GM12878 (cell line): ENCODE measurements around the gene CSH1. TPM values are rescaled to one million over a fixed set of nuclear protein-coding genes. Genes with fewer than 3 reads are reported as not detected.

ENCODE experiments used
- ATF7 ChIP-seq: fragments of 450-650 bp; IDR thresholded peaks from 2 replicates; pipeline ENCODE4 v1.6.1; 2016; ENCODE audit warnings: low read depth, mild to moderate bottlenecking
- EGR1 ChIP-seq, 2 experiments: IDR thresholded peaks; 1 replicate in 1 of 2; 2 replicates in 1 of 2; pipeline ENCODE4 v1.6.1; 2011 to 2012; ENCODE audit warnings: low read depth in 2 of 2, low read length in 2 of 2, borderline replicate concordance in 1 of 2, mild to moderate bottlenecking in 1 of 2, moderate library complexity in 1 of 2
- HSF1 ChIP-seq: fragments of 150-350 bp; IDR thresholded peaks from 2 replicates; pipeline ENCODE4 v1.6.1; 2014; ENCODE audit warnings: mild to moderate bottlenecking, low read depth, low read length
- IKZF2 ChIP-seq, 2 experiments: fragments of 450-650 bp; IDR thresholded peaks; 2 replicates each; pipeline ENCODE4 v1.6.1; 2017; ENCODE audit warnings: mild to moderate bottlenecking in 2 of 2, moderate library complexity in 2 of 2
- MEF2B ChIP-seq: fragments of 450-650 bp; IDR thresholded peaks from 2 replicates; pipeline ENCODE4 v1.6.1; 2018; ENCODE audit warnings: mild to moderate bottlenecking, moderate library complexity; ENCODE audit not compliant: partially characterized antibody, poor library complexity, severe bottlenecking
- MTA3 ChIP-seq: IDR thresholded peaks from 2 replicates; pipeline ENCODE4 v1.6.1; 2012; ENCODE audit warnings: low read length, inconsistent platforms, borderline replicate concordance
- MXI1 ChIP-seq: fragments of 150-350 bp; IDR thresholded peaks from 2 replicates; pipeline ENCODE4 v1.6.1; 2011; ENCODE audit warnings: low read depth, mild to moderate bottlenecking, inconsistent platforms, low read length, improper control_type of control experiment
- PML ChIP-seq: IDR thresholded peaks from 2 replicates; pipeline ENCODE4 v1.6.1; 2012; ENCODE audit warnings: low read length, inconsistent platforms
- POLR2AphosphoS5 ChIP-seq: IDR thresholded peaks from 2 replicates; pipeline ENCODE4 v1.6.1; 2011; ENCODE audit warnings: mild to moderate bottlenecking, low read length, inconsistent platforms
- RAD51 ChIP-seq: fragments of 450-650 bp; IDR thresholded peaks from 2 replicates; pipeline ENCODE4 v1.6.1; 2016; ENCODE audit warnings: moderate library complexity, mild to moderate bottlenecking, inconsistent platforms
- RBBP5 ChIP-seq: fragments of 200-600 bp; sonication (generic); conservative IDR thresholded peaks from 2 replicates; pipeline ENCODE4 v1.6.1; 2016
- SMARCA5 ChIP-seq: fragments of 450-650 bp; IDR thresholded peaks from 2 replicates; pipeline ENCODE4 v1.6.1; 2017; ENCODE audit warnings: mild to moderate bottlenecking
- SPI1 ChIP-seq: IDR thresholded peaks from 2 replicates; pipeline ENCODE4 v1.6.1; 2011; ENCODE audit warnings: low read depth, mild to moderate bottlenecking, low read length, moderate library complexity, borderline replicate concordance; ENCODE audit not compliant: insufficient read depth
- SUPT20H ChIP-seq: IDR thresholded peaks from 2 replicates; pipeline ENCODE4 v1.6.1; 2011; ENCODE audit warnings: low read depth, mild to moderate bottlenecking, low read length, moderate library complexity, borderline replicate concordance; ENCODE audit not compliant: control insufficient read depth
- ZNF217 ChIP-seq: fragments of 450-650 bp; IDR thresholded peaks from 2 replicates; pipeline ENCODE4 v1.6.1; 2017; ENCODE audit warnings: antibody characterized with exemption, mild to moderate bottlenecking
- ZNF622 ChIP-seq: fragments of 450-650 bp; IDR thresholded peaks from 2 replicates; pipeline ENCODE4 v1.6.1; 2017; ENCODE audit warnings: mild to moderate bottlenecking, inconsistent platforms
- ZSCAN29 ChIP-seq: fragments of 450-650 bp; IDR thresholded peaks from 2 replicates; pipeline ENCODE4 v1.6.1; 2017; ENCODE audit warnings: mild to moderate bottlenecking, moderate library complexity
- ZZZ3 ChIP-seq: IDR thresholded peaks from 2 replicates; pipeline ENCODE4 v1.6.1; 2011; ENCODE audit warnings: low read depth; ENCODE audit not compliant: control insufficient read depth, insufficient read length
- polyA plus RNA-seq, 11 experiments: library from polyadenylated mRNA; depleted of rRNA in 4 of 11; unstranded in 6 of 11; stranded (reverse) in 5 of 11; fragments of >200 nt; fragmentation: Nextera tagmentation in 4 of 11; fragmentation: Illumina TruSeq in 1 of 11; extraction: Ambion mirVana in 4 of 11; extraction: Trizol in 1 of 11; gene quantifications; 1 replicate in 1 of 11; 2 replicates in 10 of 11; pipeline versions ENCODE4 v1.2.1 to v1.2.3, GENCODE V29; 2011 to 2016; ENCODE audit warnings: inconsistent platforms in 2 of 11, missing spikeins in 2 of 11, low read depth in 1 of 11
- total RNA-seq, 4 experiments: library from RNA; depleted of rRNA in 3 of 4; stranded (reverse); fragments of >200 nt in 3 of 4; fragmentation: Illumina TruSeq in 1 of 4; extraction: Trizol in 1 of 4; gene quantifications; 2 replicates each; pipeline versions ENCODE4 v1.2.1 to v1.2.3, GENCODE V29; 2013 to 2021
- TF ChIP-seq, protein P1 (sequence below): fragments of 450-650 bp; IDR thresholded peaks from 2 replicates; pipeline ENCODE4 v1.6.1; 2018; ENCODE audit warnings: mild to moderate bottlenecking, low read depth, moderate library complexity; ENCODE audit not compliant: partially characterized antibody
- TF ChIP-seq, protein P2 (sequence below): fragments of 450-650 bp; IDR thresholded peaks from 2 replicates; pipeline ENCODE4 v1.6.1; 2016; ENCODE audit warnings: mild to moderate bottlenecking
- TF ChIP-seq, protein P3 (sequence below): fragments of 450-650 bp; IDR thresholded peaks from 2 replicates; pipeline ENCODE4 v1.6.1; 2017; ENCODE audit warnings: mild to moderate bottlenecking, moderate library complexity

Gene CSH1
- total and polyA plus RNA-seq, 10 of the 15 experiments (the other 5 are each of a cell fraction or from before 2014, with no cell fraction given): not detected

- TF ChIP-seq, protein P1, sequence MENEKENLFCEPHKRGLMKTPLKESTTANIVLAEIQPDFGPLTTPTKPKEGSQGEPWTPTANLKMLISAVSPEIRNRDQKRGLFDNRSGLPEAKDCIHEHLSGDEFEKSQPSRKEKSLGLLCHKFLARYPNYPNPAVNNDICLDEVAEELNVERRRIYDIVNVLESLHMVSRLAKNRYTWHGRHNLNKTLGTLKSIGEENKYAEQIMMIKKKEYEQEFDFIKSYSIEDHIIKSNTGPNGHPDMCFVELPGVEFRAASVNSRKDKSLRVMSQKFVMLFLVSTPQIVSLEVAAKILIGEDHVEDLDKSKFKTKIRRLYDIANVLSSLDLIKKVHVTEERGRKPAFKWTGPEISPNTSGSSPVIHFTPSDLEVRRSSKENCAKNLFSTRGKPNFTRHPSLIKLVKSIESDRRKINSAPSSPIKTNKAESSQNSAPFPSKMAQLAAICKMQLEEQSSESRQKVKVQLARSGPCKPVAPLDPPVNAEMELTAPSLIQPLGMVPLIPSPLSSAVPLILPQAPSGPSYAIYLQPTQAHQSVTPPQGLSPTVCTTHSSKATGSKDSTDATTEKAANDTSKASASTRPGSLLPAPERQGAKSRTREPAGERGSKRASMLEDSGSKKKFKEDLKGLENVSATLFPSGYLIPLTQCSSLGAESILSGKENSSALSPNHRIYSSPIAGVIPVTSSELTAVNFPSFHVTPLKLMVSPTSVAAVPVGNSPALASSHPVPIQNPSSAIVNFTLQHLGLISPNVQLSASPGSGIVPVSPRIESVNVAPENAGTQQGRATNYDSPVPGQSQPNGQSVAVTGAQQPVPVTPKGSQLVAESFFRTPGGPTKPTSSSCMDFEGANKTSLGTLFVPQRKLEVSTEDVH: no peak
- TF ChIP-seq ATF7 (peak; percentile 69; the same call in 1 of the 2 replicates), ZZZ3 (no peak), EGR1 (IDR thresholded peaks at IDR 0.05; ENCODE audit: borderline replicate concordance in 1 of 2, low read depth in 2 of 2, low read length in 2 of 2) (no peak), RAD51 (peak; percentile 27; the same call in 1 of the 2 replicates), POLR2AphosphoS5 (peak; percentile 86), MEF2B (peak; percentile 100), MXI1 (peak; percentile 83), SPI1 (peak; percentile 51; the same call in 1 of the 2 replicates), IKZF2 (IDR thresholded peaks at IDR 0.05) (peak; percentile 39 to 69; a peak in 1 of 4 replicates), SMARCA5 (no peak), ZNF217 (no peak), ZSCAN29 (no peak), HSF1 (no peak), RBBP5 (no peak), PML (no peak), MTA3 (no peak; the same call in 1 of the 2 replicates), SUPT20H (no peak), ZNF622 (no peak)
- TF ChIP-seq, protein P2, sequence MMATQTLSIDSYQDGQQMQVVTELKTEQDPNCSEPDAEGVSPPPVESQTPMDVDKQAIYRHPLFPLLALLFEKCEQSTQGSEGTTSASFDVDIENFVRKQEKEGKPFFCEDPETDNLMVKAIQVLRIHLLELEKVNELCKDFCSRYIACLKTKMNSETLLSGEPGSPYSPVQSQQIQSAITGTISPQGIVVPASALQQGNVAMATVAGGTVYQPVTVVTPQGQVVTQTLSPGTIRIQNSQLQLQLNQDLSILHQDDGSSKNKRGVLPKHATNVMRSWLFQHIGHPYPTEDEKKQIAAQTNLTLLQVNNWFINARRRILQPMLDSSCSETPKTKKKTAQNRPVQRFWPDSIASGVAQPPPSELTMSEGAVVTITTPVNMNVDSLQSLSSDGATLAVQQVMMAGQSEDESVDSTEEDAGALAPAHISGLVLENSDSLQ: no peak
- TF ChIP-seq, protein P3, sequence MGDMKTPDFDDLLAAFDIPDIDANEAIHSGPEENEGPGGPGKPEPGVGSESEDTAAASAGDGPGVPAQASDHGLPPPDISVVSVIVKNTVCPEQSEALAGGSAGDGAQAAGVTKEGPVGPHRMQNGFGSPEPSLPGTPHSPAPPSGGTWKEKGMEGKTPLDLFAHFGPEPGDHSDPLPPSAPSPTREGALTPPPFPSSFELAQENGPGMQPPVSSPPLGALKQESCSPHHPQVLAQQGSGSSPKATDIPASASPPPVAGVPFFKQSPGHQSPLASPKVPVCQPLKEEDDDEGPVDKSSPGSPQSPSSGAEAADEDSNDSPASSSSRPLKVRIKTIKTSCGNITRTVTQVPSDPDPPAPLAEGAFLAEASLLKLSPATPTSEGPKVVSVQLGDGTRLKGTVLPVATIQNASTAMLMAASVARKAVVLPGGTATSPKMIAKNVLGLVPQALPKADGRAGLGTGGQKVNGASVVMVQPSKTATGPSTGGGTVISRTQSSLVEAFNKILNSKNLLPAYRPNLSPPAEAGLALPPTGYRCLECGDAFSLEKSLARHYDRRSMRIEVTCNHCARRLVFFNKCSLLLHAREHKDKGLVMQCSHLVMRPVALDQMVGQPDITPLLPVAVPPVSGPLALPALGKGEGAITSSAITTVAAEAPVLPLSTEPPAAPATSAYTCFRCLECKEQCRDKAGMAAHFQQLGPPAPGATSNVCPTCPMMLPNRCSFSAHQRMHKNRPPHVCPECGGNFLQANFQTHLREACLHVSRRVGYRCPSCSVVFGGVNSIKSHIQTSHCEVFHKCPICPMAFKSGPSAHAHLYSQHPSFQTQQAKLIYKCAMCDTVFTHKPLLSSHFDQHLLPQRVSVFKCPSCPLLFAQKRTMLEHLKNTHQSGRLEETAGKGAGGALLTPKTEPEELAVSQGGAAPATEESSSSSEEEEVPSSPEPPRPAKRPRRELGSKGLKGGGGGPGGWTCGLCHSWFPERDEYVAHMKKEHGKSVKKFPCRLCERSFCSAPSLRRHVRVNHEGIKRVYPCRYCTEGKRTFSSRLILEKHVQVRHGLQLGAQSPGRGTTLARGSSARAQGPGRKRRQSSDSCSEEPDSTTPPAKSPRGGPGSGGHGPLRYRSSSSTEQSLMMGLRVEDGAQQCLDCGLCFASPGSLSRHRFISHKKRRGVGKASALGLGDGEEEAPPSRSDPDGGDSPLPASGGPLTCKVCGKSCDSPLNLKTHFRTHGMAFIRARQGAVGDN: peak; percentile 46; the same call in 1 of the 2 replicates
Observed at GRCh38 chr17:63931981-63932561, 35.7 kb upstream of the CSH1 start, which contains the start of gene CD79B (continued).
